Measurements from ENCODE around the gene MON1B. TPM values are rescaled to one million over a fixed set of nuclear protein-coding genes. Genes with fewer than 3 reads are reported as not detected.
A peak's percentile ranks its signal among the peaks of the same experiment; 100 is the strongest.

The MON1B gene
- total and polyA plus RNA-seq, 2 of the 4 experiments (the other 2 are of a cell fraction) = 5.2 to 19.2 TPM

DNA sequence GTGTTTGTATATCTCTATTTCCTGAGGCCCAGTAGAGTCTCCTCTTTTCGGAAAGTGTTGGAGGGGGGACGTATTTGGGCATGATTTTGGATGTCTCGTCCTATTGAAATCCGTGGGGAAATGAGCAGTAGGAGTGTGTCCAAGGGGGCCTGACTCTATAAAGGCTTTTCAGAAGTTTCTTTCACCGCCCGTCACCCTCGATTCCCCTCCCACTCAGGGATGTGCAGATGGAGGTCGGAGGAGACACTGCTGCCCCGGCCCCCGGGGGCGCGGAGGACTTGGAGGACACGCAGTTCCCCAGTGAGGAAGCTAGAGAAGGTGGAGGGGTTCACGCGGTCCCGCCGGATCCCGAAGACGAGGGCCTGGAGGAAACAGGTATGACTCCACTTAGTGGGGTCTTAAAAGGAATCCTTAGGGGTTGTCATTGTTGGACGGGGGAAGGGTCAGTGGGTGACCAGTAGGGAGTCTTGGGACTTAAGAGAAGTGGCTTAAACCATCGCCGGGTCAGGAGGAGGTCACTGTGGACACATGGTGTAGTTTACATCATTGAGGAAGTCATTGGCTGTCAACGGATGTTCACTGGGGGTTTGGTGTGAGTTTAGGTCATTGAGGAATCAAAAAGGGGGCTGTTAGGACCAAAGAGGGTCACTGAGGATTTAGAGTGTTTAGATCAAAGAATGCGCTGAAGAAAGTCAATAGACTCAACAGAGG, 424 bp downstream of the MON1B start:
- H3K9ac ChIP-seq (ENCODE audit: low read depth, low read length) = peak overlapping the region; percentile 67
- no peak overlapping the region for H2BK120ac ChIP-seq (ENCODE audit: low read depth, low read length)
- H3K36me3 ChIP-seq (ENCODE audit: control insufficient read depth, insufficient read depth, low read length) = peaks cover 26% of the 10 kb centered on the region
- TF ChIP-seq MXI1 (IDR thresholded peaks at IDR 0.05; ENCODE audit: borderline replicate concordance, low read depth, low read length) (peak; percentile 2; the same call in 1 of the 2 replicates), RCOR1 (IDR thresholded peaks at IDR 0.05; ENCODE audit: insufficient replicate concordance, low read length) (no peak)
- DNase-seq = no peak
- peak; percentile 2 for ATAC-seq (ENCODE audit: low read depth)
- H3K4me3 ChIP-seq (ENCODE audit: insufficient read depth, low read depth, low read length) = peak overlapping the region; percentile 52
- peak overlapping the region; percentile 91 for H2AFZ ChIP-seq (replicated peaks; ENCODE audit: low read length, poor library complexity)
- dilution Hi-C loops (cut with HindIII; ENCODE audit: low sequenced_read_pairs, unreplicated experiment) (no loop called here), in situ Hi-C loops (cut with MboI; ENCODE audit: low sequenced_read_pairs) (no loop called here), intact Hi-C loops (cut with micrococcal nuclease) (no loop called here)
- peak overlapping the region; percentile 75 for H4K5ac ChIP-seq (ENCODE audit: low read depth, low read length)
- no peaks in the 10 kb centered on the region for H3K27me3 ChIP-seq (ENCODE audit: control insufficient read depth, insufficient read depth, low read length)
- H2BK20ac ChIP-seq (ENCODE audit: low read depth, low read length) = no peak overlapping the region
- H2BK15ac ChIP-seq (ENCODE audit: low read depth, low read length) = no peak overlapping the region
- H3K23ac ChIP-seq (ENCODE audit: low read depth, low read length) = peak overlapping the region; percentile 84
- H3K79me1 ChIP-seq (ENCODE audit: low read depth in 1 of 2, low read length in 2 of 2) = peaks cover 16 to 26% of the 10 kb centered on the region in 2 experiments
- H3K18ac ChIP-seq (ENCODE audit: low read depth, low read length) = peak overlapping the region; percentile 30
- peak overlapping the region; percentile 88 for H2AK9ac ChIP-seq (replicated peaks; ENCODE audit: low read depth, low read length, poor library complexity)
- H3K9me1 ChIP-seq (ENCODE audit: insufficient read depth, low read length) = peaks cover 6% of the 10 kb centered on the region
- H4K91ac ChIP-seq (ENCODE audit: insufficient read depth, low read depth, low read length) = peak overlapping the region; percentile 47
- H2BK5ac ChIP-seq (ENCODE audit: low read depth, low read length, poor library complexity, severe bottlenecking) = peak overlapping the region; percentile 63
- peak overlapping the region; percentile 31 to 95 for H4K8ac ChIP-seq (ENCODE audit: low read depth in 2 of 2, low read length in 2 of 2)
- H3K27ac ChIP-seq (ENCODE audit: insufficient read depth, low read length) = peak overlapping the region; percentile 86
- no TSS peak for BruUV-seq (replicated peaks)
- ChIA-PET CTCF (interaction anchor here (0.5 kb wide), 1 partner anchor 11 kb away, joined by 3 read pairs; no protein-coding TSS in a partner anchor), POLR2A (ENCODE audit: unreplicated experiment) (no interaction called here)
- 11% methylated on average over 8 of the region's 24 CpGs; no CpG with 5 or more reads in 1 of the 2 experiments for WGBS, 2 experiments (ENCODE audit: extremely low coverage in 2 of 2, insufficient read length in 1 of 2)
- H3K14ac ChIP-seq (replicated peaks; ENCODE audit: low read depth, low read length) = peak overlapping the region; percentile 64
- H3K56ac ChIP-seq (ENCODE audit: extremely low read depth, insufficient read depth, low read length) = peak overlapping the region; percentile 79
- peak overlapping the region; percentile 73 for H3K4ac ChIP-seq (ENCODE audit: low read depth, low read length)
- no peaks in the 10 kb centered on the region for H4K20me1 ChIP-seq (ENCODE audit: insufficient read depth, low read length)
- no peaks in the 10 kb centered on the region for H3K4me1 ChIP-seq (ENCODE audit: control insufficient read depth, insufficient read depth, low read length)
- H3K4me2 ChIP-seq (ENCODE audit: low read depth, low read length) = peak overlapping the region; percentile 98
- no peaks in the 10 kb centered on the region for H3K9me3 ChIP-seq (ENCODE audit: control insufficient read depth, insufficient read depth, low read length)
- H2AK5ac ChIP-seq (ENCODE audit: low read depth, low read length) = peak overlapping the region; percentile 20
